ENCODE results near the gene SH3GL2. TPM values are rescaled to one million over a fixed set of nuclear protein-coding genes. Genes with fewer than 3 reads are reported as not detected.

The SH3GL2 gene
- total and polyA plus RNA-seq, 2 experiments from 2014 or later = 0.06 TPM; not detected in 1

DNA sequence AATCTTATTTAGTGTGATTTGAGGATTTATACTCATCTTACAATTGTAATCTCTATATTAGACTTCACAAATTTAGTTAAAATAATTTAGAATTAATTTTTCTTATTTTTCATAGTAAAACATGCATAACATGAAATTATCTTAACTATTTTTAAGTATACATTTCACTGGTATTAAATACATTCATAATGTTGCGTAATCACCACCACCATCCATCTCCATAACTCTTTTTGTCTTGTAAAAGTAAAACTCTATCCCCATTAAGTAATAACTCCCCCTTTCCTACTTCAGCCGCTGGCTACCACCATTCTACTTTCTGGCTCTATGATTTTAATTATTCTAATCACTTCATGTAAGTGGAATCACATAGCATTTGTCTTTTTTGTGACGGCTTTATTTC, 193.4 kb downstream of the SH3GL2 start:
- no peak overlapping the region for H3K4me3 ChIP-seq
- H3K9me3 ChIP-seq (ENCODE audit: low read depth) = no peaks in the 10 kb centered on the region
- H2AFZ ChIP-seq = no peak overlapping the region
- TF ChIP-seq EZH2phosphoT487 (IDR thresholded peaks at IDR 0.05; ENCODE audit: insufficient read depth, low read depth) (no peak), EZH2 (IDR thresholded peaks at IDR 0.05; ENCODE audit: insufficient read depth, poor library complexity, severe bottlenecking) (no peak)
- no peak for DNase-seq
- WGBS, 2 experiments (ENCODE audit: low coverage in 1 of 2, low lambda C conversion rate in 2 of 2, missing lambda C conversion rate in 2 of 2) = 46 to 47% methylated on average over 3 of the region's 3 CpGs
- H3K27ac ChIP-seq = no peak overlapping the region
- no peaks in the 10 kb centered on the region for H3K9me2 ChIP-seq (ENCODE audit: insufficient read depth)
- H3K9ac ChIP-seq = no peak overlapping the region
- H3K27me3 ChIP-seq (replicated peaks; ENCODE audit: insufficient read depth) = no peaks in the 10 kb centered on the region; the same call in 1 of the 2 replicates
- H3K36me3 ChIP-seq (ENCODE audit: low read depth) = no peaks in the 10 kb centered on the region
- H3K79me2 ChIP-seq (ENCODE audit: insufficient read depth) = no peaks in the 10 kb centered on the region
- H3F3A ChIP-seq (ENCODE audit: insufficient read depth) = no peaks in the 10 kb centered on the region
- H4K20me1 ChIP-seq (ENCODE audit: insufficient read depth) = no peaks in the 10 kb centered on the region
- in situ Hi-C loops (cut with MboI) = no loop called here
- no peak overlapping the region for H3K4me2 ChIP-seq (ENCODE audit: unreplicated experiment)
- no peaks in the 10 kb centered on the region for H3K4me1 ChIP-seq (ENCODE audit: insufficient read depth)

DNA sequence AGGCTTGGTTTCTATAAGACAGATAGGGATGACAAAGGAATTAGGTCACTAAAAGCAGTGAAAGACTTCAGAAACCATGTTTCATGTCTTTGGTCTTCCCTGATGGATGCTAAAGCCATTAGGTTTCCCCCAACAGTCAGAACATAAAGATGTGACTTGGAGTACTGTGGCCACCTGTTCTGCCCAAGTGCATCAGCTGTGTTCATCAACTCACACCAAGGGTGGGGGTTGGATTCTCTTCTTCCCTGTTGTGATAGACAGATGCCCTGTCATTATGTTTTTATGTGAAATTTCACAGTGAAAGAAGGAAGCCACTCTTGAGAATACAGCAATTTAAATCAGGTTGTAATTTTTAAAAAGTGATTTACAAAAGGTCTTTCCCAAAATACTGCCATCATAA, 196.8 kb downstream of the SH3GL2 start:
- Histone ChIP-seq H3K9ac (no peak overlapping the region), H3K4me3 (no peak overlapping the region), H3K4me1 (ENCODE audit: insufficient read depth) (no peaks in the 10 kb centered on the region), H4K20me1 (ENCODE audit: insufficient read depth) (no peaks in the 10 kb centered on the region), H3K79me2 (ENCODE audit: insufficient read depth) (no peaks in the 10 kb centered on the region), H3K4me2 (ENCODE audit: unreplicated experiment) (no peak overlapping the region), H3K9me2 (ENCODE audit: insufficient read depth) (no peaks in the 10 kb centered on the region), H3K27ac (no peak overlapping the region), H3K9me3 (ENCODE audit: low read depth) (no peaks in the 10 kb centered on the region), H2AFZ (no peak overlapping the region), H3F3A (ENCODE audit: insufficient read depth) (no peaks in the 10 kb centered on the region), H3K27me3 (replicated peaks; ENCODE audit: insufficient read depth) (no peaks in the 10 kb centered on the region; the same call in 1 of the 2 replicates), H3K36me3 (ENCODE audit: low read depth) (no peaks in the 10 kb centered on the region)
- TF ChIP-seq EZH2phosphoT487 (IDR thresholded peaks at IDR 0.05; ENCODE audit: insufficient read depth, low read depth) (no peak), EZH2 (IDR thresholded peaks at IDR 0.05; ENCODE audit: insufficient read depth, poor library complexity, severe bottlenecking) (no peak)
- in situ Hi-C loops (cut with MboI) = no loop called here
- no peak for DNase-seq

DNA sequence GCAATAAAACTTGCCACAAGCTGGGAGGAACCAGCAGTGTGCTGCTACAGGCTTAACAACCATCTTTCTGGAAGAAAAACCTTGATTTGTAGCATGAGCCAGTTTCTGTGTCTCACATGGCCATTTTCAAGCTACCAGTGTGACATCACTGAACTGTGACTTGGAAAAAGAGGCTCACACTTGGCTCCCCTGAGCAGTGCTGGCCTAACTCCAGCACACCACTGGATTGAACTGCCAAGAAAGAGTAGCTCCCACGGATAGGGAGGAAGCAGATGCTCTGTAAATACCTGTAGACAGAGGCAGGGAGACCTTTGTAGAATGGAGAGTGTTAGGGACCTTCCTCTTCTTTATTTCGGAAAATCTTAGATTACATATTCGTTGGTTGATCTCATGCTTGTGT, 197.9 kb downstream of the SH3GL2 start:
- no peaks in the 10 kb centered on the region for H3K4me1 ChIP-seq (ENCODE audit: insufficient read depth)
- no peaks in the 10 kb centered on the region for H3K36me3 ChIP-seq (ENCODE audit: low read depth)
- in situ Hi-C loops (cut with MboI) = no loop called here
- no peak overlapping the region for H2AFZ ChIP-seq
- DNase-seq = no peak
- no peaks in the 10 kb centered on the region for H3F3A ChIP-seq (ENCODE audit: insufficient read depth)
- no peak for TF ChIP-seq EZH2 (IDR thresholded peaks at IDR 0.05; ENCODE audit: insufficient read depth, poor library complexity, severe bottlenecking)
- TF ChIP-seq EZH2phosphoT487 (IDR thresholded peaks at IDR 0.05; ENCODE audit: insufficient read depth, low read depth) = no peak
- H3K27me3 ChIP-seq (replicated peaks; ENCODE audit: insufficient read depth) = no peaks in the 10 kb centered on the region; the same call in 1 of the 2 replicates
- no peak overlapping the region for H3K4me3 ChIP-seq
- H3K9ac ChIP-seq = no peak overlapping the region
- H3K4me2 ChIP-seq (ENCODE audit: unreplicated experiment) = no peak overlapping the region
- no peaks in the 10 kb centered on the region for H3K79me2 ChIP-seq (ENCODE audit: insufficient read depth)
- 4 to 7% methylated on average over 3 of the region's 3 CpGs for WGBS, 2 experiments (ENCODE audit: low coverage in 1 of 2, low lambda C conversion rate in 2 of 2, missing lambda C conversion rate in 2 of 2)
- H3K9me3 ChIP-seq (ENCODE audit: low read depth) = no peaks in the 10 kb centered on the region
- H3K27ac ChIP-seq = no peak overlapping the region
- no peaks in the 10 kb centered on the region for H3K9me2 ChIP-seq (ENCODE audit: insufficient read depth)
- H4K20me1 ChIP-seq (ENCODE audit: insufficient read depth) = no peaks in the 10 kb centered on the region

DNA sequence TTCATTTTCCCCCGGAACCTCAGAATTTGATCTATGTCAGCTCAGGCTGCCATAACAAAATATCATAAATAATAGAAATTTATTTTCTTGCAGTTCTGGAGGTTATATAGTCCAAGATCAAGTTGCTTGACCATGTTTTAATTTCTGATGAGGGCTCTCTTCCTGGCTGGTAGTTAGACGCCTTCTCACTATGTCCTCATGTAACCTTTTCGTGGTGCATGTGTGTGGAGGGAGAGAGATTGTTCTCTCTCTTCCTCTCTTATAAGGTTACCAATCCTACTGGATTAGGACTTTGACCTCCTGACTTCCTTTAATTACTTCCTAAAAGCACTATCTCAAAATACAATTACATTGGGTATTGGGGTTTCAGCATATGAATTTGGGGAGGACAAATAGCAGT, 198.6 kb downstream of the SH3GL2 start:
- no peaks in the 10 kb centered on the region; the same call in 1 of the 2 replicates for H3K27me3 ChIP-seq (replicated peaks; ENCODE audit: insufficient read depth)
- no peak overlapping the region for H3K27ac ChIP-seq
- H3K4me2 ChIP-seq (ENCODE audit: unreplicated experiment) = no peak overlapping the region
- TF ChIP-seq EZH2phosphoT487 (IDR thresholded peaks at IDR 0.05; ENCODE audit: insufficient read depth, low read depth) (no peak), EZH2 (IDR thresholded peaks at IDR 0.05; ENCODE audit: insufficient read depth, poor library complexity, severe bottlenecking) (no peak)
- DNase-seq = no peak
- H3F3A ChIP-seq (ENCODE audit: insufficient read depth) = no peaks in the 10 kb centered on the region
- no peak overlapping the region for H3K4me3 ChIP-seq
- H3K36me3 ChIP-seq (ENCODE audit: low read depth) = no peaks in the 10 kb centered on the region
- no peak overlapping the region for H3K9ac ChIP-seq
- H3K4me1 ChIP-seq (ENCODE audit: insufficient read depth) = no peaks in the 10 kb centered on the region
- H3K9me2 ChIP-seq (ENCODE audit: insufficient read depth) = no peaks in the 10 kb centered on the region
- no peaks in the 10 kb centered on the region for H4K20me1 ChIP-seq (ENCODE audit: insufficient read depth)
- no peaks in the 10 kb centered on the region for H3K79me2 ChIP-seq (ENCODE audit: insufficient read depth)
- H2AFZ ChIP-seq = no peak overlapping the region
- 68 to 74% methylated on average over 3 of the region's 3 CpGs for WGBS, 2 experiments (ENCODE audit: low coverage in 1 of 2, low lambda C conversion rate in 2 of 2, missing lambda C conversion rate in 2 of 2)
- in situ Hi-C loops (cut with MboI) = no loop called here
- no peaks in the 10 kb centered on the region for H3K9me3 ChIP-seq (ENCODE audit: low read depth)

Data from GM23248 (cell line).